ENCODE results near the gene FEZF1.
"Not testable (repeated sequence)": the region's sequence is repeated elsewhere in the genome, so short reads cannot be mapped to it uniquely, and the experiment has no call there.

Gene FEZF1

GRCh38 chr7:122306320-122307227, 2.0 kb upstream of the FEZF1 start:
- DNase-seq = no peak

GRCh38 chr7:122305475-122306319, 1.1 kb upstream of the FEZF1 start:
- no peak for DNase-seq

- no peak for DNase-seq
Observed at GRCh38 chr7:122304996-122305421, 459 bp upstream of the FEZF1 start.

- no peak for DNase-seq
Observed at GRCh38 chr7:122303531-122304318, 825 bp downstream of the FEZF1 start.

- no peak for DNase-seq
Observed at GRCh38 chr7:122302761-122303530, 1.6 kb downstream of the FEZF1 start.

- no peak for DNase-seq
Observed at GRCh38 chr7:122301858-122302760, 2.4 kb downstream of the FEZF1 start.

DNA sequence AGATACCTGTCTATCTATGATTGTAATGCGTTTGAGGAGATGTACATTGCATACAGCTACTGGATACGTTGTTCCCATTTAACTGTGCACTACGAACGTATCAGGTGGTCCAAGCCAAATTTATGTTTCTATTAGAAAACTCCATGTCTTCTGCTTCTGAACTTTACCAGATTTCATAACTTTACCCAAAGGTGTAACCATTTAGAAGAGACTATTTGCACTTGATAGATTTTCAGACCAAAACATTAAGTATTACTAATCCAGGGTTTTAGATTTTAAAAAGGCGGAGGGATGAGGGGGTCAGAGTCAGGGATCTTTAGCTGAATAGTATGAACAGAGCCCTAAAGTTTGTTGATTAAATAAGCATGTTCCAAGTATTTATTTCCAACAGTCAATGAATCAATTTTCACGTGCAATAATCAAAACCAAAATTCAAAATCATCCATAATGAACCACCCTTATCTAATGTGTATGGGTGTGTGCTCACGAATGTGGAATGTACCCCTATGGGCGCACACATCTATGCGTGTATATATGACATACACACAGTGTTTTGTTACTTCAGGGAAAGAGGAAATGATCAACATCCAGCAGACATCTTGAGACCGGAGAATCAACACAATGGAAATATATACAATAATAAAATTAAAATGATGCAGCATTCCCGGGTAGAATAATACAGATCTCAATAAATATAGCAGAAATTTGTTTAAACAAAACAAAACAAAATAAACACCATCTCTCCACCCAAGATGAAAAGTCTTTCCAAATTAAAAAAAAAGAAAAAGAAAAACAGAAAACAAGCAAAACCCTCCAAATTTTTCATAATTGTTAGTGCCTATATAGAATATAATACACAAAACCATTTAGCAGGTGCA, 3.4 kb downstream of the FEZF1 start:
- DNase-seq = no peak

- no peak for DNase-seq
Observed at GRCh38 chr7:122300211-122300932, 4.2 kb downstream of the FEZF1 start.

DNA sequence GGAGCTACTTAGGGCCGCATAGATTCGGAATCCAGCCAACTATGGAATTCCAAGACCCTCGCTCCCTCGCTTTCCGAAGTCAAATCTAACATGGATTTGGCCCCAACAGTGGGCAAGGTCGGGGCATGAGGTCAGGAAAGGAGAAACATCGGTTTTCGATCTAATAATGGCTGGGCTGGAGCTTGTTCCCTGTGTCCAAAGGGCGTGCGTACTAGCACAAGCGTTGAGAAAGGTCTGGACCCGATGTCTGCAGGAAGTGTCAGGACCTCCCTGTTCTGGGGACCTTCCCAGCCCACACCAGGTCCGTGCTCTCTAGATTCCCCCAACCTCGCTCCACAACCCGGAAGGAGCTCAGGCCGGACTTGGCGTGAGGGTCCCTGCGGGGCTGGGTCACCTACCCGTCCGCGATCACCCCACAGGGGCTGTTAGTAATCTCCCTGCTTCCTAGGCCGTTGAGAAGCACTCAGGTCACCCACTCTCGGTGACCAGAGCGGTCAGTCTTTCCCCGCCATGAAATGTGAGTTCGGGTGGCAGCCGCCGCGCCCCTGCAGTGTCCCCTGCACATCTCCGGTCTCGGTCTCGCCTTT, 4.8 kb downstream of the FEZF1 start:
- no peak for DNase-seq

- no peak for DNase-seq
Observed at GRCh38 chr7:122298618-122299017, 5.9 kb downstream of the FEZF1 start.

- no peak for DNase-seq
Observed at GRCh38 chr7:122298131-122298530, 6.4 kb downstream of the FEZF1 start.

DNA sequence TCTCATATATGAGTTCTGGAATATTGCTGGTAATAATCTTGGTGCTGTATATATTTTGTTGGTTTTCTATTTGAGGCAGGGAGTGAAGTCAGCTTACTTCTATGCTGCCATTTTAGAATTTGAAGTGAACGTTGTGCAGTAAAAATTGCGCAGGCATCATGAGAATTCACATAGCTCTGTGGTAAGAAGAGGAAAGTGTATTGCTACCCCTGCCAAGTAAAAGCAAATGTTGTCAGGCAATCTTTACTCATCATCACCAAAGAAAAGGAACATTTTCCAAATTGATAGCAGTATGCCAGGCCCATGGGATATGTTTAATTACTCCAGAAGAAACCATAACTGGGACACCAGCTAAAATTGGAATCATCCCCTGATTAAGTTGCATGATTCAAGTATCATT, 13.4 kb downstream of the FEZF1 start:
- DNase-seq = no peak

- DNase-seq = no peak
Observed at GRCh38 chr7:122290476-122290875, 14.1 kb downstream of the FEZF1 start.

- no peak for DNase-seq
Observed at GRCh38 chr7:122289426-122289825, 15.1 kb downstream of the FEZF1 start.

GRCh38 chr7:122284608-122285007, 19.9 kb downstream of the FEZF1 start:
- not testable (repeated sequence) for DNase-seq

DNA sequence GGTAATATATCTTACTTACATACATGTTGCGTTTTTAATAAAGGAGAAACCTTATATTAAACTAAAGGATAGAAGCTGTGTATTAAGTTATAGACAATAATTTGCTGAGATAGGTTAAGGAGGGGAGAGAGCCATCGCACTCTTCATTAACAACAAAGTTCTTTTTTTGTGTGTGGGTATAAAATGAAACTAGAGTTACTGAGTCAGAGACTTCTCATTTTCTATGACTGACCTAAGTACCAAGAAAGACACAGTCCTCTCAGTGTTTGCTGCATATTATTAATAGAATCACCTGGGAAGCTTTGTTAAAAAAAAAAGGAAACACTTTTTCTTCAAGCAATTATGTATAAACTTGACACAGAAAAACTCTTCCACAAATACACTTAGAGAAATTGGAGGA, 31.4 kb downstream of the FEZF1 start:
- no peak for DNase-seq

GRCh38 chr7:122269241-122269640, 35.3 kb downstream of the FEZF1 start:
- DNase-seq = no peak

DNA sequence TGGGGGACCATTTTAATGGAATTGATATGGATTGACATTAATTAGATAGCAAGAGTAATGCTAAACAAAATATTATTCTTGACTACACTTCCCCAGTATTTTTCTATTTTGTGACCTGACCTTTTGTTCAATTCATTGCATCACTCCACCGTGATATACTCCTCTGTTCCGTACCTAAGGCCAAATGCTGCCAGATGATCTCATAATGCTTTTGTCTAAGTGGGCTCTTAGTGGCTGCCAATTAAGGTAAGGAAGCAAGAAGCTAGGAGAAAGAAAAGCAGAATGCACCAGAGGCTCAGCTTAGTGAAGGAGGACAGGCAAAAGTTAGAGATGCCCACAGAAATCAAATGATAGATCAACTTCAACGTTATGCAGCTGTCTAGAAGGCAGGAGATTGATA, 36.4 kb downstream of the FEZF1 start:
- DNase-seq = no peak

GRCh38 chr7:122262246-122262645, 42.3 kb downstream of the FEZF1 start:
- no peak for DNase-seq

Measured in stimulated activated naive CD4-positive, alpha-beta T cell treated with Interleukin-2 at 50 U/mL for 16 hours (primary cell).